Measurements from ENCODE around the gene B9D1.

GRCh38 chr17:19317359-19318095 is 45.0 kb downstream of the B9D1 start:
- no peak for TF ChIP-seq POLR2AphosphoS5 (IDR thresholded peaks at IDR 0.05)
- TF ChIP-seq CTCF (IDR thresholded peaks at IDR 0.05): no peak

Data from stomach (tissue), 4 donors.